Mesenchymal stem cell (in vitro differentiated cells and primary cell): Measurements from ENCODE around the gene ZNF496.

Experiments used
- DNase-seq: peaks from one replicate; pipeline ENCODE4 v3.0.0-alpha.2; 2013
- H2AFZ ChIP-seq: one replicate; pipeline ENCODE4 v1.6.1; 2013; ENCODE audit warnings: low read depth, mild to moderate bottlenecking, control low read depth, inconsistent platforms, low read length, moderate library complexity
- H2AK5ac ChIP-seq: 2 replicates; pipeline ENCODE4 v1.6.1; 2013; ENCODE audit warnings: low read length, moderate library complexity, mild to moderate bottlenecking, inconsistent platforms; ENCODE audit not compliant: severe bottlenecking
- H2BK120ac ChIP-seq: one replicate; pipeline ENCODE4 v1.6.1; 2013; ENCODE audit warnings: low read depth, mild to moderate bottlenecking, inconsistent platforms, low read length, moderate library complexity
- H2BK12ac ChIP-seq, 2 experiments: one replicate each; pipeline ENCODE4 v1.6.1; 2013; ENCODE audit warnings: inconsistent platforms in 2 of 2, low read length in 2 of 2, mild to moderate bottlenecking in 2 of 2, moderate library complexity in 2 of 2, control low read depth in 1 of 2
- H2BK15ac ChIP-seq: one replicate; pipeline ENCODE4 v1.6.1; 2013; ENCODE audit warnings: mild to moderate bottlenecking, low read depth, inconsistent platforms; ENCODE audit not compliant: poor library complexity, severe bottlenecking
- H2BK5ac ChIP-seq: 2 replicates; pipeline ENCODE4 v1.6.1; 2013; ENCODE audit warnings: low read depth, mild to moderate bottlenecking, low read length, control low read depth, inconsistent platforms; ENCODE audit not compliant: poor library complexity, severe bottlenecking
- H3K14ac ChIP-seq, 2 experiments: one replicate each; pipeline ENCODE4 v1.6.1; 2013; ENCODE audit warnings: inconsistent platforms in 2 of 2, low read length in 2 of 2, control low read depth in 1 of 2, mild to moderate bottlenecking in 1 of 2, moderate library complexity in 1 of 2
- H3K18ac ChIP-seq, 2 experiments: one replicate each; pipeline ENCODE4 v1.6.1; 2013; ENCODE audit warnings: inconsistent platforms in 2 of 2, low read length in 2 of 2, control low read depth in 1 of 2, low read depth in 1 of 2, mild to moderate bottlenecking in 1 of 2
- H3K23ac ChIP-seq, 2 experiments: one replicate each; pipeline ENCODE4 v1.6.1; 2013; ENCODE audit warnings: inconsistent platforms in 2 of 2, low read length in 2 of 2, mild to moderate bottlenecking in 2 of 2, moderate library complexity in 2 of 2, control low read depth in 1 of 2
- H3K27ac ChIP-seq: 2 replicates; pipeline ENCODE4 v1.5.1; 2013; ENCODE audit warnings: mild to moderate bottlenecking, moderate library complexity, low read length, control low read depth, inconsistent platforms; ENCODE audit not compliant: poor library complexity, severe bottlenecking
- H3K27me3 ChIP-seq, 2 experiments: 2 replicates each; pipeline versions ENCODE4 v1.6.1 to v1.7.0; 2013; ENCODE audit warnings: low read length in 2 of 2, mild to moderate bottlenecking in 2 of 2, moderate library complexity in 2 of 2, control low read depth in 1 of 2, inconsistent platforms in 1 of 2; ENCODE audit not compliant: control insufficient read depth in 1 of 2, insufficient read depth in 1 of 2
- H3K36me3 ChIP-seq, 2 experiments: 2 replicates each; pipeline versions ENCODE4 v1.6.1 to v1.7.0; 2013; ENCODE audit warnings: low read length in 2 of 2, control low read depth in 1 of 2, inconsistent platforms in 1 of 2, low read depth in 1 of 2, mild to moderate bottlenecking in 1 of 2; ENCODE audit not compliant: insufficient read depth in 2 of 2, control insufficient read depth in 1 of 2
- H3K4ac ChIP-seq, 2 experiments: one replicate each; pipeline ENCODE4 v1.6.1; 2013; ENCODE audit warnings: inconsistent platforms in 2 of 2, low read length in 2 of 2, mild to moderate bottlenecking in 2 of 2, moderate library complexity in 2 of 2, control low read depth in 1 of 2, low read depth in 1 of 2
- H3K4me1 ChIP-seq: 2 replicates; pipeline ENCODE4 v1.6.1; 2013; ENCODE audit warnings: low read depth, low read length, control low read depth; ENCODE audit not compliant: control insufficient read depth, insufficient read depth
- H3K4me2 ChIP-seq: 2 replicates; pipeline ENCODE4 v1.6.1; 2013; ENCODE audit warnings: low read length, mild to moderate bottlenecking, inconsistent platforms; ENCODE audit not compliant: poor library complexity, severe bottlenecking
- H3K4me3 ChIP-seq, 2 experiments: 2 replicates each; pipeline versions ENCODE4 v1.5.1 to v1.7.0; 2013; ENCODE audit warnings: low read length in 2 of 2, mild to moderate bottlenecking in 2 of 2, control low read depth in 1 of 2, low read depth in 1 of 2; ENCODE audit not compliant: insufficient read depth in 1 of 2
- H3K79me1 ChIP-seq: replicated peaks from 2 replicates; pipeline ENCODE4 v1.6.1; 2013; ENCODE audit warnings: mild to moderate bottlenecking, control low read depth, low read length, inconsistent platforms; ENCODE audit not compliant: poor library complexity, severe bottlenecking
- H3K9ac ChIP-seq: 2 replicates; pipeline ENCODE4 v1.7.0; 2013; ENCODE audit warnings: mild to moderate bottlenecking, low read length, moderate library complexity
- H3K9me3 ChIP-seq: 2 replicates; pipeline ENCODE4 v1.7.0; 2013; ENCODE audit warnings: mild to moderate bottlenecking, low read length; ENCODE audit not compliant: control insufficient read depth
- H4K8ac ChIP-seq: one replicate; pipeline ENCODE4 v1.6.1; 2013; ENCODE audit warnings: inconsistent platforms, mild to moderate bottlenecking, low read length, moderate library complexity
- H4K91ac ChIP-seq: one replicate; pipeline ENCODE4 v1.6.1; 2013; ENCODE audit warnings: mild to moderate bottlenecking, low read length, inconsistent platforms
- WGBS: methylation state at CpG from one replicate; pipeline ENCODE4 v1.1.7; 2013; ENCODE audit warnings: mixed read lengths; 5-methylcytosine and 5-hydroxymethylcytosine counted together

ZNF496 gene

GRCh38 chr1:247336390-247336789, 4.7 kb upstream of the ZNF496 start:
- H3K14ac ChIP-seq, result no peak overlapping the region
- no peak overlapping the region for H4K8ac ChIP-seq
- H3K36me3 ChIP-seq, result peaks cover 13 to 38% of the 10 kb centered on the region in 2 experiments
- H3K4ac ChIP-seq, result no peak overlapping the region
- no peak overlapping the region for H2BK15ac ChIP-seq
- no peak overlapping the region for H3K9ac ChIP-seq
- H3K4me3 ChIP-seq, result no peak overlapping the region
- no peak overlapping the region for H3K23ac ChIP-seq
- H4K91ac ChIP-seq, result no peak overlapping the region
- no peak overlapping the region for H2BK5ac ChIP-seq
- H3K4me1 ChIP-seq, result peaks cover 33% of the 10 kb centered on the region
- H3K18ac ChIP-seq, result no peak overlapping the region
- peaks cover 38% of the 10 kb centered on the region for H3K79me1 ChIP-seq
- no peak overlapping the region for H2BK120ac ChIP-seq
- no peaks in the 10 kb centered on the region for H3K27me3 ChIP-seq
- no peaks in the 10 kb centered on the region for H3K9me3 ChIP-seq
- H2AFZ ChIP-seq, result no peak overlapping the region
- H3K4me2 ChIP-seq, result no peak overlapping the region
- 98% methylated on average over 6 of the region's 7 CpGs for WGBS
- no peak for DNase-seq
- H2BK12ac ChIP-seq, result no peak overlapping the region
- H3K27ac ChIP-seq, result no peak overlapping the region
- no peak overlapping the region for H2AK5ac ChIP-seq

- no peak overlapping the region for H3K23ac ChIP-seq
- H2BK15ac ChIP-seq, result no peak overlapping the region
- no peak overlapping the region for H2AFZ ChIP-seq
- H4K91ac ChIP-seq, result no peak overlapping the region
- H4K8ac ChIP-seq, result no peak overlapping the region
- peaks cover 33% of the 10 kb centered on the region for H3K4me1 ChIP-seq
- 96% methylated on average over 11 of the region's 11 CpGs for WGBS
- no peaks in the 10 kb centered on the region for H3K27me3 ChIP-seq
- H3K18ac ChIP-seq, result no peak overlapping the region
- no peak overlapping the region for H2BK120ac ChIP-seq
- H3K36me3 ChIP-seq, result peaks cover 13 to 34% of the 10 kb centered on the region in 2 experiments
- H3K4ac ChIP-seq, result no peak overlapping the region
- DNase-seq, result no peak
- no peak overlapping the region for H2AK5ac ChIP-seq
- H3K27ac ChIP-seq, result no peak overlapping the region
- H3K79me1 ChIP-seq, result peaks cover 36% of the 10 kb centered on the region
- H2BK5ac ChIP-seq, result no peak overlapping the region
- H3K4me2 ChIP-seq, result no peak overlapping the region
- no peak overlapping the region for H3K9ac ChIP-seq
- no peak overlapping the region for H3K14ac ChIP-seq
- no peak overlapping the region for H3K4me3 ChIP-seq
- H2BK12ac ChIP-seq, result no peak overlapping the region
- no peaks in the 10 kb centered on the region for H3K9me3 ChIP-seq
These were observed 4.2 kb upstream of the ZNF496 start for GRCh38 chr1:247335882-247336281.

- no peaks in the 10 kb centered on the region for H3K9me3 ChIP-seq
- no peak overlapping the region for H2BK15ac ChIP-seq
- H2BK12ac ChIP-seq, result no peak overlapping the region
- H3K9ac ChIP-seq, result no peak overlapping the region
- DNase-seq, result no peak
- peaks cover 43% of the 10 kb centered on the region for H3K4me1 ChIP-seq
- H3K23ac ChIP-seq, result no peak overlapping the region
- H2AK5ac ChIP-seq, result no peak overlapping the region
- no peak overlapping the region for H2BK5ac ChIP-seq
- no peak overlapping the region for H3K4me2 ChIP-seq
- no peak overlapping the region for H4K91ac ChIP-seq
- H3K4ac ChIP-seq, result no peak overlapping the region
- peak overlapping the region; percentile 59 for H4K8ac ChIP-seq
- no peak overlapping the region for H3K4me3 ChIP-seq
- H2AFZ ChIP-seq, result no peak overlapping the region
- H2BK120ac ChIP-seq, result no peak overlapping the region
- no peak overlapping the region for H3K18ac ChIP-seq
- H3K14ac ChIP-seq, result no peak overlapping the region
- peaks cover 33% of the 10 kb centered on the region for H3K79me1 ChIP-seq
- H3K27me3 ChIP-seq, result no peaks in the 10 kb centered on the region
- peaks cover 11 to 35% of the 10 kb centered on the region in 2 experiments for H3K36me3 ChIP-seq
- H3K27ac ChIP-seq, result no peak overlapping the region
- 89% methylated on average over 11 of the region's 11 CpGs for WGBS
These were observed 2.9 kb upstream of the ZNF496 start for GRCh38 chr1:247334378-247335133.

GRCh38 chr1:247332623-247333361, 1.1 kb upstream of the ZNF496 start:
- Histone ChIP-seq H3K9me3 (no peaks in the 10 kb centered on the region), H2BK15ac (no peak overlapping the region), H3K14ac (peak overlapping the region in 1 of 2 experiments; percentile 99), H3K9ac (peak overlapping the region; percentile 93), H4K91ac (no peak overlapping the region), H3K4ac (peak overlapping the region; percentile 3 to 75), H3K79me1 (peaks cover 48% of the 10 kb centered on the region), H3K36me3 (peaks cover 27 to 49% of the 10 kb centered on the region in 2 experiments), H3K4me3 (peak overlapping the region; percentile 80 to 88), H3K23ac (peak overlapping the region in 1 of 2 experiments; percentile 10), H2AFZ (peak overlapping the region; percentile 18), H3K4me1 (peaks cover 45% of the 10 kb centered on the region), H3K18ac (peak overlapping the region; percentile 25 to 92), H2AK5ac (no peak overlapping the region), H2BK12ac (peak overlapping the region in 1 of 2 experiments; percentile 29), H3K4me2 (peak overlapping the region; percentile 93), H2BK120ac (no peak overlapping the region), H3K27ac (peak overlapping the region; percentile 70), H4K8ac (peak overlapping the region; percentile 85), H2BK5ac (no peak overlapping the region), H3K27me3 (no peaks in the 10 kb centered on the region)
- 11% methylated on average over 27 of the region's 28 CpGs for WGBS
- DNase-seq, result peak; percentile 53
